ENCODE measurements around the gene BAK1.

The BAK1 gene

DNA sequence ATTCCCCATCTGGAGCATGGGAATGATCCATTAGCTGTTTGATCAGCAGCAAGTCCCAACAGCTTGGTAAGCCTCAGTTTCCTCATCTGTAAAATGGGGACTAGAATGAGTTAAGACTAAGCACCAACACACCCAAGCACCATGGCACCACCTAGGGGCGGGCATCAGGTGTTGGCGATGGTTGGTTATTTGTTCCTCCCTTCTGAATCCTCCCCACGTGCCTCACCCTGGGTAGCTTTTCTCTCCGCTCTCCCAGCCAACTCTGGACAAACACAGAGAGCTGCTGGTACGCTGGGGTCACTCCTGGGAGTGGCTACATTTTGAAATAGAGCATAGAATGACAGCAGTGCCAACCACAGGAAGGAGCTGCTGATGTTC is 27.7 kb upstream of the BAK1 start:
- DNase-seq (ENCODE audit: low read depth): peak; percentile 37

DNA sequence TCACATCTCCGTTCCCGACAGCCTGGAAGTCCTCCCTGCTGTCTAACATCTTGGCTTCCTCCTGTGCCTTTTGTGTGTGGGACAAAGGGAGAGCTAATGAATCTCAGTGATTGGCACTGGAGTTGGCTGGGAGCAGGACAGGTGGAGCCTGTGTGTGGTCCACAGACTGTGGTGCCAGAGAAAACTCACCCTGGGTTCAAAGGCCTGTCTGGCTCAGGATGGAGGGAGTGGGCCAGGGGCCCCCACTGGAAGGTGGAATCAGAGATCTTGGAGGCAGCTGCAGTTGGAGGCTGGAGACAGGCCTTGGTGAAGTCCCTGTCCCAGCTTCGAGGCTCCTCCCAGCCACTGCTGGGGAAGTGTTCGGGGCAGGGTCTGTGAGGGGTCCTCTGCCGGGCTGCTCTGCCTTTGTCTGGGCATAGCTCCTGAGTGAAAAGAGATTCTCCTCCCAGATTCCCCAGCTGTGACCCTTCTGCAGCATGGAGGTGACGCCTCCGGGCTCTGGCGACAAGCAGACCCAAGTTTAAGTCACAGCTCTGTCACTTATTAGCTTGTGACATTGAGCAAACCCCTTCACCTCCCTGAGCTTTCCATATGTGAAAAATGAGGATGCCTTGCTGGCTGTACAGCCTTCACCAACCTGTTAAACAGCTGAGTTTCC is 27.2 kb upstream of the BAK1 start:
- no peak for DNase-seq (ENCODE audit: low read depth)

DNA sequence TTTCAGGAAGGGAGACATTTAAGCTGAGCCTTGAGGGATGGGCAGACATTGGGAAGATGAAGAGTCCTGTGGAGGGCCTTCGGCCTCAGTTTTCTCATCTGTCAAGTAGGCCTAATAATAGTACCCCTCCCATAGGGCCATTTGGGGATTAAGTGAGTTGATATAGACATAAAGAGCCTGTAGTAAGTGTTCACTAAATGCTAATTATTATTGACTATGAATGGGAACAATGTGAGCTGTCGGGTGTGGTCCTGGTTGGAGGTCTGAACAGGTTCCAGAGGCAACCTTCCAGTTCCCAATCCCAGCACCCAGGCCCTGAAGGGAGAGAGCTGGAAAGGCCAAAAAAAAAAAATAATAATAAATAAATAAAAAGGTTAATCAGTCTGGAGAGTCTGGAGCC is 26.6 kb upstream of the BAK1 start:
- DNase-seq (ENCODE audit: low read depth): no peak

DNA sequence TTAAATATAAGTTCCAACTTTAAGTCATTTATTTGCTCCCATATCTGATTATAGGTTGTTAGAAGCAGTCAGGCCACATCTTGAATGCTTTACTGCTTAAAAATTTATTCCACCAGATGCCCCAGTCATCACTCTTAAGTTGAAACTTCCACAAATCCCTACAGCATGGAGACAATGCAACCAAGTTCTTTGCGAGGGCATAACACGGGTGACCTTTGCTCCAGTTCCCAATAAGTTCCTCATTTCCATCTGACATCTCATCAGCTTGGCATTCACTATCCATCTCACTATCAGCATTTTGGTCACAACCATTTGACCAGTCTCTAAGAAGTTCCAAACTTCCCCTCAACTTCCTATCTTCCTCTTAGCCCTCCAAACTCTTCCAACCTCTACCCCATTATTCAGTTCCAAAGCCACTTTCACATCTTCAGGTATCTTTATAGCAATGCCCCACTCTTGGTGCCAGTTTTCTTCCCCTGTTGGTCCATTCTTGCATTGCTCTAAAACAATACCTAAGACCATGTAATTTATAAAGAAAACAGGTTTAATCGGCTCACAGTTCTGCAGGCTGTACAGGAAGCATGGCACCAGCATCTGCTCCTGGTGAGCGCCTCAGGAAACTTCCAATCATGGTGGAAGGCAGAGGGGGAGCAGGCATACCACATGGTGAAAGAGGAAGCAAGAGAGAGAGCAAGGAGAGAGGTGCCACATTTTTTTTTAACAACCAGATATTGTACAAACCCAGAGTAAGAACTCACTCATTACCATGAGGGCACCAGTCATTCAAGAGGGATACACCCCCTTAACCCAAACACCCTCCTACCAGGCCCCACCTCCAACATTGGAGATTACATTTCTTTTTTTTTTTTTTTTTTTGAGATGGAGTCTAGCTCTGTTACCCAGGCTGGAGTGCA is 25.1 kb upstream of the BAK1 start:
- DNase-seq (ENCODE audit: low read depth): peak; percentile 73

DNA sequence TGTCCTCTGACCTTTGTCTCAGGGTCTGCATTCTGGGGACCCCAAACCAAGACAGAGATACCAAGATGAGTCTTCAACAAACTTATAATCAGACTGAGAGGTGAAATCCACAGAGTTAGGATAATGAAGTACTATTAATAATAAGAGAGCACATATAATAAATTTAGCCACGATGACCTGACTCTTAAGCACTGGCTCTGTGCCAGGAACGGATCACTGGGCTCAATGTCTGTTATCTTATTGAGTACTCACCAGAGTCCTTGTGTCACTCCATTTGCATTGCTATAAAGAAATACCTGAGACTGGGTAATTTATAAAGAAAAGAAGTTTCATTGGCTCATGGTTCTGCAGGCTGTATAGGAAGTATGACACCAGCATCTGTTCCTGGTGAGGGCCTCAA is 22.1 kb upstream of the BAK1 start:
- no peak for DNase-seq (ENCODE audit: low read depth)

DNA sequence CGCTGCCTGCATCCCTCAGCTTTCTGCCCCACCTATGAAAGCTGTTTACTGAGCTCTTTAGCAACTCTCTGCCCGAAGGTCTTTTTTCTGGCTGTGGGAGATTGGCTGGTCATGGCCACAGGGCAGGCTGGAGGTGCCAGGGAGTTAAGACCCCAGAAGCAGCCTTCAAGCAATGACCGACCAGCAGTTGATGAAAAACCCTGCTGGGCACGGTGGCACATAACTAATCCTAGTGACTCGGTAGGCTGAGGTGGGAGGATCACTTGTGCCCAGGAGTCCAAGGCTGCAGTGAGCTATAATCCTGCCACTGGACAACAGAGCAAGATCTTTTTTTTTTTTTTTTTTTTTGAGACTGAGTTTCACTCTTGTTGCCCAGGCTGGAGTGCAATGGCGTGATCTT is 20.7 kb upstream of the BAK1 start:
- DNase-seq (ENCODE audit: low read depth): no peak

DNA sequence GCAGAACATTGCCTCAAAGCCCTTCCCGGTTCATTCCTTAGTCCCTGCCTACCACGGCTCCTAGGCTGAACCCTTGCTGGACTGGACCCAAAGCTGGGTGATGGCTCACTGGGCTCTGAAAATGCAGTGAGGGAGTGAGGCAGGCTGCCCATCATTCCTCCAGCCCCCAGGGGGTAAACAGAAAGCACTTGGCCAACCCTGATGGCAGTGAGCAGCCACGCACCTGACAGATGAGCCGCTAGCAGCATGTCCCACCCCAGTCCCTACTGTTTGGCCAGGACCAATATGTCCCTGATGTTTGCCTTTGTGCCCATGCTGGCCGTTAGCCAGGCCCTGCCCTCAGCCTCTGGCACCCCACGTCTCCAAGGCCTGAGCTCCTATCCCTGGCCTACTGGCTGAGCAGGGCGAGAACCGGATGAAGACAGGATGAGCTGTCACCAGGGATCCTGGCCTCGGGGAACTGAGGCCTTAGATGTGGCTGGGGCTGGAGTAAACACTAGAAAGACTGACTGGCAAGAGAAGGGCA is 19.4 kb upstream of the BAK1 start:
- DNase-seq (ENCODE audit: low read depth): peak; percentile 90

DNA sequence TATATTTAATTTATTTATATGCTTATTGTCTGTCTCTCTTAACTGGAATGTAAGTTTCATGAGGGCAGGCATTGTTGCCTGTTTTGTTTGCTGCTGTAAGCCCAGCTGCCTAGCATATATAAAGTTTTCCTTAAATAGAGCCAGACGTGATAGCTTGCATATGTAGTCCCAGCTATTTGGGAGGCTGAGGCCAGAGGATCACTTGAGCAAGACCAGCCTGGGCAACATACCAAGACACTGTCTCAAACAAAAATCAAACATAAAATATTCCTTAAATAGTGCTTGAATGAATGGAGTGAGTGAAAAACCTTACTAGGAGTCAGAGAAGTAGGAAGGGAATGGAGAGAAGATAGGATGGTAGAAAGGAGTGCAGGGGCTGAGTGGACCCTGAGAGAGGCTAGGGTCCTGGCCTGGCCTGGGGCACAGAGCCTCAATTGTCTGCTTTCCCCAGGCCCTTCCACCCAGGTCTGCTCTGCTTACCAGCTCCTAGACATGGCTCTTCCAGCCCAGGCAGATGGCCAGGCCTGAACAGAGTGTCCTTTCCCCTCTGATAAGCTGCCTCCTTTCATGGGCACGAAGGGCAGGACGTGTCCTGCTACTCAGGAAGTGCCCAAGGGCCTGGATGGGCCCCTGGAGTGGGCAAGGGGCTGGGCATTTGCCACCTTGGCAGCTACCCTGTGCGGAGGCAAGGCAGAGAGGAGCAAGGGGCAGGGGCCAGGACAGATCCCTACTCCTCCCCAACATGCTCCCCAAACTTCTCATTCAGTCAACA is 17.7 kb upstream of the BAK1 start:
- DNase-seq (ENCODE audit: low read depth): no peak

DNA sequence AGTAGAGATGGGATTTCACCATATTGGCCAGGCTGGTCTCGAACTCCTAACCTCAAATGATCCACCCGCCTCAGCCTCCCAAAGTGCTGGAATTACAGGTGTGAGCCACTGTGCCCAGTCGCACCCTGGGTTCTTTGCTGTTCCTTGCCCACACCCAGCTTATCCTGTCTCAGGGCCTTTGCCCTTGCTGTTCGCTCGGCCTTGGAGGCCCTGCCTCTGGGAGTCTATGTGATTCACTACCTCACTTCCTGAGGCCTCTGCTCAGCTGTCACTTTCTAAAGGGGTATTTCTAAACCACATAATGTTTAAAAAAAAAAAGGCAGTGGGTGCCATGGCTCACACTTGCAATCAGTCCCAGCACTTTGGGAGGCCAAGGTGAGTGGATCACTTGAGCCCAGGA is 16.8 kb upstream of the BAK1 start:
- DNase-seq (ENCODE audit: low read depth): peak; percentile 65

DNA sequence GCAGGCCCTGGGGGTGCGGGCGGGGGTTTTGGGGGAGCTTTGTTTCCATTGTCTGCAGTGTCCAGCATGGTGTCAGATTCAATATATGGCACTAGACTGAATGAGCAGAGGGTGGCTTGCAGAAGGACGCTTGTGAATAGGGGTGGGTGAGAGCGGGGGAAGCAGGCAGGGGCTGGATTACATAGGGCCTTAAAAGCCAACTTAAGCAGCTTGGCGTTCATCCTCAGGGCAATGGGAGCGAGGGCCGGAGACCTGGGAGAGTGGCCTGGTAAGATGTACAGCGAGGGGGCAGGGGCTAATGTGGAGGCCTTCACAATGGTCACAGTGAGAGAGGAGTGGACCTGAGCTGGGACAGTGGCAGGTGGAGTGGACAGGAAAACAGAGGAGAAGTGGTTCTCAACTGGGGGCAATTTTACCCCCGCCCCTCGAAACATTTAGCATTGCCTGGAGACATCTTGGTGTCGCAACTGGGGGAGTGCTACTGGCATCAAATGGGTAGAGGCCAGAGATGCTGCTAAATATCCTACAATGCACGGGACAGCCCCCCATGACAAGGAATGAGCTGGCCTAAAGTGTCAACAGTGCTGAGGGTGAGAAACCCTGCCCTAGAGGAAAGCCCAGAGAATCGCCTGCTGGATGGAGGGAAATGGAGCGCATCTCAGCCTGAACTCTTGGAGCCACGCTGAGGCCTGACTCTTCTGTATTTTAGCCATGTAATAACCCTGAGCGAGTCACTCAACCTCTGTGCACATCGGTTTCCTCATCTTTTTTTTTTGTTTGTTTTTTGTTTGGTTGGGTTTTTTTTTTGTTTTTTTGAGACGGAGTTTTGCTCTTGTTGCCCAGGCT is 15.1 kb upstream of the BAK1 start:
- DNase-seq (ENCODE audit: low read depth): peak; percentile 77

DNA sequence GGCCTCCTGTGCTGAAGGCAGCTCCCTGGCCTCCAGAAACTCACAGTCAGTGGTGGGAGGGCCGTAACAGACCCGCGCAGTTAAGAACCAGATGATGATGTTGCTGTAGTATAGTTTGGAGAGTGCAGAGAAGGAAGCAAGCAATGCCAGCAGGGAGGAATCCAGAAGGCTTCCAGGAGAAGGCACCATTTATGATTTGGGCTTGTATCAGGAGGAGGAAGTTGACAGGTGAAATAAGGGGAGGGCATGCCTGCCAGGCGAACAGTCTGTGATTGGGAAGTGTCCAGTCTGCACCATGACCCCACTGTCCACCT is 13.3 kb upstream of the BAK1 start:
- no peak for DNase-seq (ENCODE audit: low read depth)

DNA sequence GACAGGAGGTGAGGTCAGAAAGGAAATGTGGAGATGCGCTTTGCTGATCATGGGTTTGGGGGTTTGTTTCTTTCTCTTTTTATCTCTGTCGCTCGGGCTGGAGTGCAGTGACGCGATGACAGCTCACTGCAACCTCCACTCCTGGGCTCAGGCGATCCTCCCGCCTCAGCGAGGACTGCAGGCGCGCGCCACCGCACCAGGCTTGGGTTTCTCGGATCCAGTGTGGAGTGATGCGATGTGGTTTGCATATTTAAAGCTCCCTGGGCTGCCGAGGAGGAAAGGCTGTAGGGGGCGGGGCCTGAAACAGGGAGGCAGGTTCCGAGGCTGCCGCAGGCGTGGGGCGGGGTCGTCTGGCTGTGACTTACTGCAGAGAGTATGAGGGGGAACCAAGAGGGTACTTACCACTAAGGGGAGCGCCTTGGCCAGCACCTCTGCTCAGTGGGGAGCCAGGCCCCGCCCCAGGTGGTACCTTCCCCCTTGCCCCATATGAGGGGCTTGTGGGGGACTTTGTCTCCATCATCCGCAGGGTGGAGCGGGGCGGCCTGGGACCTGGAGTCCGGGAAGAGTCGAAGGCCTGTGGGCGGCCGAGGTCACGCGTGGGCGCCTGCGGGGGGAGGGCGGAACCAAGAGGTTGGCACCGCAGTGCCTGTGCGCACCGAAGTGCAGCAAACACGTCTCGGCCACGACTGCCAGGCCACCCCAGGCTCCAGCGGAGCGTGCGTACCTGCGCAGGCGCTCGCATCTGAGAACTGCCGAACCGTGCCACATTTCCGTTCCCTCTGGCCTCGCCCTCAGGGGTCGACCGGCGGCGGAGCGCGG is 12.7 kb upstream of the BAK1 start:
- no peak for DNase-seq (ENCODE audit: low read depth)

DNA sequence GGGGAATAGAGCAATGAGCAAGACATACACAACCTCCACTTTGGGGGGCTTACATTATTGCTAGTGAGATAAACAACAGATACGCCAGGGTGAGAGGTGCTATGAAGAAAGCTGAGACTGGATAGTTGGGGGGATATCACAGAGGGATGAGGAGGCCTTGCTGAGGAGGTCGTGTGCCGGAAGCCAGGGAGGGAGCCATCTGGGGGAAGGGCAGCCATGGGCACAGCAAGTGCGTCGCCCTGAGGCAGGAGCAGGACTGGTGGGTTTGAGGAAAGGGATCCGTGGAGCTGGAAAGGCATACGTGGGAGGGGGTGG is 12.2 kb upstream of the BAK1 start:
- no peak for DNase-seq (ENCODE audit: low read depth)

DNA sequence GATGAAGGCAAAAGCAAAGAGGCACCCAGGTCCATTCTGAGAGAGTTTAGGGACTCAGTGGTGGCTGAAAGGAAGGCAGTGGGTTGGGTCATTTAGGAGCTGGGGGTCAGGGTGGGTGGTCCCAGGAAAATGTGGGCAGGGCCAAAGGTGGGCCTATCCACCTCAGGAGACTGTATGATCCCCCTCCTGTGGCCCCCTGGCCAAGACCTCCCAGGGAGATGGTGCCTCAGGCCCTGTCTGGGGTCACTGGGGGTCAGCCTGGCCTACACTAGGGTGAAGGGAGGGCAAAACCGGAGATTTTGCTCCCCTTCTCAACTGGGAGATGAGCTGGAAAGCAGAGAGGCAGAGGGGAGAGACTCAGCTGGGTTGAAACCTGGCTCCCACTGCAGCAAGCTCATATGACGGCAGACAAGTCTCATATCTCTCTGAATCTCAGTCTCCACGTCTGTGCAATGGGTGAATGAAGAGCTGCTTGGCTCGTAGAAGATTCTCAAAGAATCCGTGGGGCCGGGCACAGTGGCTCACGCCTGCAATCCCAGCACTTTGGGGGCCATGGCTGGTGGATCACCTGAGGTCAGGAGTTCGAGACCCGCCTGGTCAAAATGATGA is 11.5 kb upstream of the BAK1 start:
- DNase-seq (ENCODE audit: low read depth): no peak

DNA sequence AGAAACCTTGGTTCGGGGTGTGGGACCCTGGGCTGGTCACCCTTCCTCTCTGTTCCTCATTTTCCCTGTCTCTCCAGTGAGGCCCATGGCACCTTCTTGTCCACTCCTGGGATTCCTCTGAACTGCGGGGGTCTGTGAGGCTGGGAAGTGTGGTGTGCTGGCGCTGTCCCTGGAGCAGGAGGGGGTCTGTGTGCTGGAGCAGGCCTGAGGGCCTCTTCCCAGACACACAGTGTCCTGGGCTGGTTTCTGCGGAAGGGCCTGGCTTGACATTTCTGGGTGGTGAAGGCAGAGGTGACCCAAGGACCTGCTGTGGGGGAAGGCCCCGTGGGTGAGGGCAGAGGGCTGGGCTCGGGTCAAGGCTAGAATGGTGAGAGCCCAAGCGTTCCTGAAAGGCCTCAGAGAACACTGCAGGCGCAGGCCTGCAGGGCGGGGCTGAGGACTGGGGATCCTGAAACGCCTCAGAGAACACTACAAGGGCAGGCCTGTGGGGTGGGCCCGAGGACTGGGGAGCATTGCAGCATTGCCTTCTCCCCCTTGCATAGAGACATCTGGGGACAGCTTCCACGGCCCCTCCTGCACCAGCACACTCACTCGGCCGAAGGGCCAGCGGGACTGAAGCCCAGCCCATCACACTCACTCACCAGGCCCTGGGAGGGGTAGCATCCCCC is 10.6 kb upstream of the BAK1 start:
- DNase-seq (ENCODE audit: low read depth): peak; percentile 61

DNA sequence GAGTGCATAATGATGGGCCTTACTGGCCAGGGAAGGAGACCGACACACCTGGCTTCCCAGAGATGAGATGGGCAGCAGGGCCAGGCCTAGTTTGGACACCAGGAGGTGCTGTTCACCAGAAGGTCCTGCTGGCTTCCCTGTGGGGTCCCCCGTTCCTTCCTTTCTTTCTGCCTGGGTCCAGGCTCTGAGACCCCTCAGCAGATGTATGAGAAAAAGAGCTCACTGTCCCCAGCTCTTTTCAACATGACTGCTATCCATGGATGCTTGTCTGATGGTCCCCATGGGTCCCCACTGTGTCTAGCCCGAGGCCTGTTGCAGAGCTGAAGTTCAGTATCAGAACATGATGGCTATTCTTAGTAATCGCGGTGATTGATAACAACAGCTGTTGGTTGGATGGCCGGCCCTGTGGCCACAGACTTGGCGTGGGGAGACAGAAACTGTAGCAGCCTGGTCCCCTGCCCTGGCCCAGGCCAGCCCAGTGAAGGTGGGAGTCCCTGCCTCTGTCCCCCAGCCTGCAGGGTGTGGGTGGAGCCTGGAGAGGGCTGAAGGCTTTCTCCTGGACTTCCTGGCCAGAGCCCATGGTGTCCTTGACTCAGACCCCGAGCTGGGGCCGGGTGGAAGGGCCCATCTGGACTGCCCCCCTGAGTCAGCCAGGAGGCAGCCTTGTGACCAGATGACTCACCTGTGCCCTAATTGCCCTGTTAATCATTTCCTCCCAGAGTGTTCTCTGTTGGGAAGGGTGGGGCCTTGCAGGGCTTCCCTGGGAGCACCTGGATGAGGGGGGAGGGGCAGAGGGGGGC is 9.9 kb upstream of the BAK1 start:
- DNase-seq (ENCODE audit: low read depth): peak; percentile 99

DNA sequence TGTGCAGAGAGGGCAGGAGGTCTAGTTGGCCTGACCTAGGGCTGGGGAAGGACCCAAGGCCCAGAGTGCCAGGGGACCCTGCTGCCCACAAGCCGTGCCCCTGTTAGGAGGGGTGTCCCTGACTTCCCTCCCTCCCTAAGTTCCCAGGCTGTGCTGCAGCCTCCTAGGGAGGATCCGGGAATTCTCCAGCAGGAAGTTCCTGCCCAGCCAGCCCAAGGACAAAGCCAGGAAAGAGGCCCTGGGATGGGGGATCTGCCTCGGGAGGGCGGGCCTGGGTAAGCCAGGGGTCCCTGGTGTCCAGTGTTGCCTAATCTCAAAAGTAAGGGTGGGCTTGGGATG is 9.3 kb upstream of the BAK1 start:
- DNase-seq (ENCODE audit: low read depth): no peak

DNA sequence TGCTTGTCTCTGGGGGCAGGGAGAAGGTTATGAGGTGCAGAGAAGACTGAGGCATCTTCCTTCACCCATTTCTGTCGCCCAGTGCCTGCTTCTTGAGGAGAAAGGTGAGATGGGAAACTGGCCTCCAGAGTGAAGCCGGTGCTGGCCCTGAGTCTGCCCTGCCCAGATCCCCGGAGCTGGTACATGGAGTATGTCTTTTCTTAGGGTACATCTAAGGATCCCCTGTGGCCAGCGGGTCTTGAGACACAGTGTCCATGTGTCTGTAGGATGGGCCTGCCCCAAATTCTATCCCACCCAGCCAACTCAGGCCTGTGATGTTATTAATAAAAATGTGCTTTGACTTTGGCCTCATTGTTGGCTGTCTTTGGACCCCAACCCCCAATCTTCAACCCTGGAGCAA is 8.8 kb upstream of the BAK1 start:
- DNase-seq (ENCODE audit: low read depth): no peak

DNA sequence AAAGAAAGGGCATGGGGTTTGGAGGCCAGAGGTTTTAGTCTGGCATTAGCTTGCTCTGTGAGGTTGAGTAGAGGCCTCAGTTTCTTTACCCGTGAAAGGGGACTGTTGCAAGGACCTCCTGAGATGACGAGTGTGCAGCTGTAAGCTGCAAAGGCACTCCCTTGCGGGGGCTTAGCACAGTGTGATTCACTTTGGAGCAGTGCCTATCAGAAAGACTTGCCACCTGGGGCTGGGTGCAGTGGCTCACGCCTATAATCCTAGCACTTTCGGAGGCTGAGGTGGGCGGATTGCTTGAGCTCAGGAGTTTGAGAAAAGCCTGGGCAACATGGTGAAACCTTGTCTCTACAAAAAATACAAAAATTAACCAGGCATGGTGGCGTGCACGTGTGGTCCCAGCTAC is 7.5 kb upstream of the BAK1 start:
- no peak for DNase-seq (ENCODE audit: low read depth)

Measured in ELR (cell line).